GM11168 (cell line): ENCODE data around the gene ZBTB7C.

ENCODE experiments used
- in situ Hi-C: fragments of 300-500 bp; cut with MboI; formaldehyde crosslinking; loops from one replicate; pipeline ENCODE4 v1.12.0; 2022; ENCODE audit warnings: low sequenced_read_pairs; ENCODE audit not compliant: unreplicated experiment

The ZBTB7C gene

DNA sequence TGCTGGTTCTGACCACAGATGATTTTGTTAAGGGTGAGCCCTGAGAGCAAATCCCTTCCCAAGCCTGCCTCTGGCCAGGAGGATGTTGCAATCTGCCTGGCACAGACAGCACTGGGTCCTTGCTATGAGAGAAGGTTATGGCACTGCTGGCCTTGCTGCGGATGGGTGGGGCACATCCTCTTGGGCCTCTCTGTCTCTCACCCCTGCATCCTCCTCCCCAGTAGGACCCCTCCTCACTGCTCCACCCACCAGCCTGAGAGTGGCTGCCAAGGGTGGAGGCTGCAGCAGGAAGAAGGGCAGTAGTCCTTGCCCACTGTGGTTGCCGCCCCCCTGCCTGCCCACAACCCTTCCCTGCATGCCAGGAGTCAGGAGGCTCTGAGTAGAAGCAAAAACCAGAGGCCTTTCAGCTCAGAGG lies 180.9 kb downstream of the ZBTB7C start:
- in situ Hi-C loops, result no loop called here

DNA sequence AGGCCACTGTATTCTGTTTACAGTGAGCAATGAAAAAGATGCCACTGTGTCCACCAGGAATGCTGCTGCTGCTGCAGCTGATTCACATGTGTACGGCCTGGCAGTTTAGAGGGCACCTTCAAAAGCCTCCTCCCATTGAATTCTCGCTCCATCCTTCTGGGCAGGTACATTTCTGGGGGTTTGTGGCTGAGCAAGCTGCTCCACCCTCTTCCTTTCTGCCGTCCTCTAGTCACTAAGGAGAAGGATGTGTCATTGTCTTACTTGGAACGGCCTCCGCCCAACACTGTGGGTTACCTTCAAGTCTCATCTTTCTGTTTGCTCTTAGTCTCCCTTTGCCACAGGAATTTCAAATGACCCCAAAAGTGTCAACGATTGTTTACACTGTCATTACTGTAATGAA lies 182.0 kb downstream of the ZBTB7C start:
- in situ Hi-C loops, result no loop called here

- in situ Hi-C loops, result no loop called here
These were observed 182.8 kb downstream of the ZBTB7C start for GRCh38 chr18:48226401-48226800.

GRCh38 chr18:48222118-48222517 lies 187.1 kb downstream of the ZBTB7C start:
- in situ Hi-C loops, result no loop called here

- in situ Hi-C loops, result no loop called here
These were observed 189.2 kb downstream of the ZBTB7C start for GRCh38 chr18:48219810-48220499.

GRCh38 chr18:48219037-48219809 lies 190.0 kb downstream of the ZBTB7C start:
- in situ Hi-C loops, result no loop called here

GRCh38 chr18:48218285-48219022 lies 190.7 kb downstream of the ZBTB7C start:
- in situ Hi-C loops, result no loop called here

- in situ Hi-C loops, result no loop called here
These were observed 191.6 kb downstream of the ZBTB7C start for GRCh38 chr18:48217258-48218250.

DNA sequence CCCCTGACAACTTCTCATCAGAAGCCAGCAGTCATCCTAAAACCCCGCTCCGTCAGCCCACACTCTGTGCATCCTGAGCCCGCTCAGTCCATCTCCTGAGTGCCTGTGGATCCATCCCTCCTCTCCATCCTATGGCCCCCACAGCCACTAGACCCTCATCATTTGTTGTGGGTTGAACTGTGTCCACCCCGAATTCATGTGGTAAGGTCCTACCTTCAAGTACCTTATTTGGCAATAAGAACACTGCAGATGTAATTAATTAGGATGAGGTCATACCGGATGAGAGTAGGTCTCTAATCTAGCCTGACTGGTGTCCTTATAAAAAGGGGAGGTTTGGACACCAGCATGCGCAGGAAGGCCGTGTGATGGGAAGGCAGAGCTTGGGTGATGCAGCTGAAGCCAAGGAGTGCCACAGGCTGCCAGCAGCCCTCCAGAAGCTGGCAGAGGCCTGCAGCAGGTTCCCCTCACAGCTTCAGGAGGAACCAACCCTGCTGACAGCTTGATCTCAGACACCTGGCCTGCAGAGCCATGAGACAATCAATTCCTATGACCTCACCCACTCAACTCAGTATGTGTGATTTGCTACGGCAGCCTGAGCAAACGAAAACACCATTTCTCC lies 192.4 kb downstream of the ZBTB7C start:
- in situ Hi-C loops, result no loop called here

DNA sequence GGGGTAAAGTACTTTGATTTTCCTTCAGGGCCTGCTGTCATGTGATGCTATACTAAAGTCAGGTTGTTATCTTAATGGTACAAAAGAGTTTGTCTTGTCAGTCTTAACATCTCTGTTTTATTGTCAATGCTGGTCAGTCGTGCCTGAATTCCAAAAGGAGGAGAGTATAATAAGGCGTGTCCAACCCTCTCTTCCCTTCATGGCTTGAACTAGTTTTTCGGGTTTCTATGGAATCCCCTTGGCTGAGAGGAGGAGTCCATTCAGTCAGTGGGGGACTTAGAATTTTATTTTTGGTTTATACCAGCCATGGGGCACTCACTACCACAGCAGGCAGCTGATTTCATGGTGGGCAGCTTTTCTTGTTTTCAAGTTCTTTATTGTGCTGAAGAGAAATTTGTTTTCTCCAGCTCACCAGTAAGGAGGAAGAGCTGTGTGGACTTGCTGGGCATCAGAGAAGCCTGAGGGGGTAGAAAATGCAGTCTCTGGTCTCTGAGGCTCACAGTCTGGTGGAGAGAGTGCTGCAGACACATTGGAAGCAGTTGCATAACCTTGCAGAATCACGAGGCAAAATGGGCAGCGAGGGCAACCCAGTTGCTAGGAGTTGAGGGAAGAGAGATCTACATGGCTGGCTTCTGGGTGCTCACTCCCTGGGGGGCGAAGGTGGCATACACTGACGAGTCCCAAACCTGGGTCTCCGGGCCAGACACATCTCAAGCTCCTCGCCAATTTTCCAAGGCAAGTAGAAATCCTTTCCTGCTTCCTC lies 193.1 kb downstream of the ZBTB7C start:
- in situ Hi-C loops, result no loop called here

DNA sequence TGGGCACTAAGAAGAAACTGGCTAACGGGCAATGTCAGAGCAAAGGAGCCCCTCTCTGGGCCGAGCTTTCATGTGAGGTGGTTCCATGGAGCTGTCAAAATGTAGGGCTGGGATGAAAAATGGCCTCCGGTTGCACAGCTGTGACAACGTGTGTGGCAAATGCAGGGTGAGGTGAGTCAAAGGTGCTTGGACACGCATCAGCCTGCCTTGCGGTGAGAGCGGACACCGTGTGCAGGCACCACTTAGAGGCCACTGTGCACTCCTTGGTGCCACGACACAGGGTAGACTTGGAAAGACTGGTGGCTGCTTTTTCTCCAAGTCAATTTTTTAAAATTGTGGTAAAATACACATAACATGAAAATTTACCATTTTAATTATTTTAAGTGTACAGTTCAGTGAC lies 195.4 kb downstream of the ZBTB7C start:
- in situ Hi-C loops, result no loop called here

DNA sequence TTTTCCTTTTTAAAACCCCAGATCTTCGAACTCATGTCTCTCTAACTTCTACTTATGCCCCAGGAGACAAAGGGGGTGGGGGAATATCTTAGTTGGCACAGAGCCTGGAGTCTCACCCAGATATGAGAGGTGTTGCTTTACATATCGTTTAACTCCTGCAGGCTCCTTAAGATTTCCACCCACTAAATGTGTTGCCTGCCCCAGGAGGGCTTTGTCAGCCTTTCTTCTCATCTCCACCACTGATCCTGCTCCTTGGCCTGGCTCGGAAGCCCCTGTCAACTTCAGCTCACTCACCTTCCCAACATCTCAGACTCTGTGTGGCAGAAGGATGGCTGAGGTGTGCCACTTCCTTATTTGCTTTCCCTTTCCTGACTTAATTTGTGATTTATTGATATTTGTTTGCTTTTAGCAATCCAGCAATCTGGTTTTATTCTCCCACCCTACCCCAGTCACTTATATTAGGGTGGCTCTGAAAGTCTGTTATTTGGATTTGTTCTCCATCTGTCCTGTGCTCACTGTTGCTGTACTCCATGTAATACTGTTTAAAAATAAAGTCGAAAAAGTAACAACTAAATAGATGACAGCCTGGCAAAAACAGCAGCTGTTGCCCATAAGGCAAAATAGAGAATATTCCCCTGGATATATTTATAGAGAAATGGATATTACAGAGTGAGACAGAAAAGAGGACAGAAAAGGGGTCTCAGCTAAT lies 200.6 kb downstream of the ZBTB7C start:
- in situ Hi-C loops, result no loop called here

GRCh38 chr18:48207733-48208132 lies 201.4 kb downstream of the ZBTB7C start:
- in situ Hi-C loops, result no loop called here

- in situ Hi-C loops, result no loop called here
These were observed 202.3 kb downstream of the ZBTB7C start for GRCh38 chr18:48206887-48207286.

GRCh38 chr18:48203961-48204666 lies 205.1 kb downstream of the ZBTB7C start:
- in situ Hi-C loops, result no loop called here

- in situ Hi-C loops, result no loop called here
These were observed 205.8 kb downstream of the ZBTB7C start for GRCh38 chr18:48203288-48203945.
